ENCODE results near the gene DGKG. TPM values are rescaled to one million over a fixed set of nuclear protein-coding genes. Genes with fewer than 3 reads are reported as not detected.

The DGKG gene
- total and polyA plus RNA-seq, 2 of the 8 experiments (the other 6 are each of a cell fraction or from before 2014, with no cell fraction given), result 0.30 to 0.48 TPM

DNA sequence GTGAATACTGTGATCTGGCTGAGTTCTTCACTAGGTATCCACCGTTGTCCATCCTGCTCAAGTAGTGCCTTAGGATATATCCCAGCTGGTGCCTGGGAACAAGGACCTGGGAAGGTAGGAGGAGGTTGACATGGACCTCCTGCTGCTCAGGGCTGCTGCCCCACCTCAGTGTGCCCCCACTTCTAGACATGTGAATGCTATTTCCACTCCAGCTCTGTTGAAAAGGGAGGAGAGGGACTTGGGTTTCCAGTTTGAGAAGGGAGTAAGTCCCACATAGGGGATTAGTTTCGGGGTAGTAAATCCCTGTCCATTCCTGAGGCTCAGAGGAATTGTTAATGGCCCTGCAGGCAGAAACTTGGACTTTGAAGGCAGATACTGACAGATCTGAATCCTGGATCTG is 220.2 kb downstream of the DGKG start (continued):
- TF ChIP-seq POU5F1 (IDR thresholded peaks at IDR 0.05; ENCODE audit: low read depth, low read length), result no peak
